Glomerular visceral epithelial cell (primary cell): Measurements from ENCODE around the gene ITCH.
A peak's percentile ranks its signal among the peaks of the same experiment; 100 is the strongest.
"Not testable (repeated sequence)": the region's sequence is repeated elsewhere in the genome, so short reads cannot be mapped to it uniquely, and the experiment has no call there.

Source experiments
- DNase-seq: peaks from one replicate; pipeline ENCODE4 v3.0.0-alpha.2; 2016; ENCODE audit errors: extremely low spot score

ITCH gene

GRCh38 chr20:34343458-34344211 is 19.4 kb upstream of the ITCH start:
- DNase-seq, result no peak

DNA sequence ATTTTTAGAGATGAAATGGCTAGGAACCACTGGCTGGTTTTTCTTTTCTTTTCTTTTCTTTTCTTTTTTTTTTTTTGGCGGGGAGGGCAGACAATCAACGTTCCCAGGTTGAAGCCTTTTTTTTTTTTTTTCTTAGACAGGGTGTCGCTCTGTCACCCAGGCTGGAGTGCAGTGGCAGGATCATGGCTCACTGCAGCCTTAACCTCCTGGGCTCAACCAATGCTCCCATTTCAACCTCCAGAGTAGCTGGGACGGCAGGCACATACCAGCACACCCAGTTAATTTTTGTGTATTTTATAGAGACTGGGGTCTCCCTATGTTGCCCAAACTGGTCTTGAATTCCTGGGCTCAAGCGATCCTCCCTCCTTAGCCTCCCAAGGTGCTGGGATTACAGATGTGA is 18.8 kb upstream of the ITCH start:
- DNase-seq, result no peak

GRCh38 chr20:34345402-34345736 is 17.7 kb upstream of the ITCH start:
- no peak for DNase-seq

DNA sequence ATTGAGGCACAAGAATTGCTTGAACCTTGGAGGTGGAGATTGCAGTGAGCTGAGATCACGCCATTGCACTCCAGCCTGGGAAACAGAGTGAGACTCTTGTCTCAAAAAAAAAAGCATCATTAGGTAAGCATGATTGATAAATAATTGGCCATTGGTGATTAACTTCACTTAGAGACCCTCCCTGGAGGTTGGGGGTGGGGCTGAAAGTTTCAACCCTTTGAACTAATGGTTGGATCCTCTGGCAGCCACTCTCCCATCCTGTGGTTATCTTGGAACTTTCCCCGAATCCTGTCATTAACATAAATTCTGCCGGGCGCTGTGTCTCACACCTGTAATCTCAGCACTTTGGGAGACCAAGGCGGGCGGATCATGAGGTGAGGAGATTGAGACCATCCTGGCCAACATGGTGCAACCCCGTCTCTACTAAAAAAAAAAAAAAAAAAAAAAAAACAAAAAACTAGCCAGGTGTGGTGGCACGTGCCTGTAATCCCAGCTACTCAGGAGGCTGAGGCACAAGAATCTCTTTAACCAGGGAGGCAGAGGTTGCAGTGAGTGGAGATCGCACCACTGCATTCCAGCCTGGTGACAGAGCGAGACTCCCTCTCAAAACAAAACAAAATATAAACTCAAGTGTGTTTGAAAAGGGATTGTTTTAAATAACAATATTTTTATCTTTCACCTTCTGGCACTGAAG is 17.1 kb upstream of the ITCH start:
- not testable (repeated sequence) for DNase-seq

DNA sequence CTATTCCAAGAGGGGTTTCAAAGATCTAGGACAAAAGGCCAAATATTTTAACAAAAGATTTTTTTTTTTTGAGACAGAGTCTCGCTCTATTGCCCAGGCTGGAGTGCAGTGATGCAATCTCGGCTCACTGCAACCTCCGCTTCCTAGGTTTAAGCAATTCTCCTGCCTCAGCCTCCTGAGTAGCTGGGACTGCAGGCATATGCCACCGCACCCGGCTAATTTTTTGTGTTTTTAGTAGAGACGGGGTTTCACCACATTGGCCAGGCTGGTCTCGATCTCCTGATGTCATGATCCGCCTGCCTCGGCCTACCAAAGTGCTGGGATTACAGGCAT is 16.6 kb upstream of the ITCH start:
- DNase-seq, result not testable (repeated sequence)

DNA sequence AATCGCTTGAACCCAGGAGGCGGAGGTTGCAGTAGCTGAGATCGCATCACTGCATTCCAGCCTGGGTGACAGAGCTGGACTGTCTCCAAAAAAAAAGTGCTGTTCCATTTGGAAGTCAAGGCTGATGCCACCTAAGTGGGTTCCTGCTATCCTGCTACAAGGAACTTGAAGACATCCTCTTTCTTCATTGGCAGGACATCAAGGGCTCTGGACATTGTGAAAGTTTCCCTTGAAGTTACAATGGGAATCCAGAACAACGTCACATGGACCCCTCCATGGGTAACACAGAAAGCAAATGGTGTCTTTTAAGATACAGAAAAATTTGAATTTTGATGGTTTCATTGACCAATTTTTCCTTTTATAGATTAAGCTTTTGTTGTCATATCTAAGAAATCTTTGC is 15.5 kb upstream of the ITCH start:
- DNase-seq, result no peak

- no peak for DNase-seq
These were observed 13.0 kb upstream of the ITCH start for GRCh38 chr20:34350095-34350494.

DNA sequence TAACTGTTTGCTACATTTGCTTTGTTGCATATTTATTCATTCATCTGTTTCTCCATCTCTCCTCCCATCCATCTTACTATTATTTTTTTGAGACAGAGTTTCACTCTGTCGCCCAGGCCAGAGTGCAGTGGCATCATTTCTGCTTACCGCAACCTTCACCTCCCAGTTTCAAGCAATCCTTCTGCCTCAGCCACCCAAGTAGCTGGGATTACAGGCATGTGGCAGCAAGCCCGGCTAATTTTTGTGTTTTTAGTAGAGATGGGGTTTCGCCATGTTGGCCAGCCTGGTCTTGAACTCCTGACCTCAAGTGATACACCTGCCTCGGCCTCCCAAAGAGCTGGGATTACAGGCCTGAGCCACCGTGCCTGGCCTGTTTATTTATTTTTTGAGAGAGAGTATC is 9.6 kb upstream of the ITCH start:
- DNase-seq, result not testable (repeated sequence)

DNA sequence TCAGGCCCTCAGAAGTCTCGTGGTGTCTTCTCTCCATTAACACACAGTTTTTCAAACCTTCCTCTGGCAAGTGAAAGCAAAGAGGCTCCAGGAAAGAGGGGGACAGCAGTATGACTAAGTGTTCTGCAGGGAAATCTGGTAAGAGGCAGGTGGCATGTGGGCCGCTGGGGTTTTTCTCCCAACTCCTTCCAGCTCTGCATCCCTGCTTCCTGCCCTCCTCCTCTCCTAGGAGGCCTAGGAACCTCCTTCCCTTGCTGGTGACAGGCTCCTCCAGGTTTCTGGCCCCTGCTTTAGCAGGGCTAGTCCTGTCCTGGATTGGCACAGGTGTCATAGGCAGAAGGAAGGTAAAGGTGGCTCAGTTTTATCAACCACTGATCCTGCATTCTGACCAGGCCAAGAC is 7.6 kb upstream of the ITCH start:
- peak; percentile 22 for DNase-seq

DNA sequence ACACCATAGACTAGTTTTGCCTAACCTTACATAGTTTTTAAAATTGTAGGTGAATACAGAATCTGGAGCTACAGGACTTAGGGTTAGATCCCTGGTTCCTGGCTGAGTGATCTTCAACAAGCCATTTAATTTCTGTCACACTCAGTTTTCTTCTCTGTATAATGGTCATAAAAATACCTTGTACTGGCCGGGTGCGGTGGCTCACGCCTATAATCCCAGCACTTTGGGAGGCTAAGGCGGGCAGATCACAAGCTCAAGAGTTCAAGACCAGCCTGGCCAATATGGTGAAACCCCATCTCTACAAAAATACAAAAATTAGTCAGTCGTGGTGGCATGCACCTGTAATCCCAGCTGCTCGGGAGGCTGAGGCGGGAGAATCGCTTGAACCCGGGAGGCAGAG is 3.3 kb upstream of the ITCH start:
- DNase-seq, result not testable (repeated sequence)

DNA sequence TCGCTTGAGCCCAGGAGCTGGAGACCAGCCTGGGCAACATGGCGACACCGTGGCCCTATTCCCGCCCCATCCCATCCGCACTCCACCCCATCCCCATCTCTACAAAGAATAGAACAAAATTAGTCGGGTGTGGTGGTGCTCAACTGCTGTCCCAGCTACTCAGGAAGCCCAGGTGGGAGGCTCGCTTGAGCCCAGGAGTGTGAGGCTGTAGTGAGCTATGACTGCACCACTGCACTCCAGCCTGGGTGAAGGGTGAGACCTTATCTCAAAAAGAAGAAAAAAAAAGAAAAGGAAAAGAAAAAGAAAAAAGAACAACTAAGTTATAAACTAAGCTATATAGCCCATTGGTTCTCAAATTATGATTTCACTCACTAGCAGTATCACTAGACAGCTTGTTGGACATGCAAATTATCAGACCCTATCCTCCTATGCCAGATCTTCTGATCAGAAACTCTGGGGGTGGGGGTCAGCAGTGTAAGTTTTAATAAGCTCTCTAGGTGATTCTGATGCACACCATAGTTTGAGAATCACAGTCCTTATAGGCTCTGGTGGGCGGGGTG is 491 bp upstream of the ITCH start:
- no peak for DNase-seq

DNA sequence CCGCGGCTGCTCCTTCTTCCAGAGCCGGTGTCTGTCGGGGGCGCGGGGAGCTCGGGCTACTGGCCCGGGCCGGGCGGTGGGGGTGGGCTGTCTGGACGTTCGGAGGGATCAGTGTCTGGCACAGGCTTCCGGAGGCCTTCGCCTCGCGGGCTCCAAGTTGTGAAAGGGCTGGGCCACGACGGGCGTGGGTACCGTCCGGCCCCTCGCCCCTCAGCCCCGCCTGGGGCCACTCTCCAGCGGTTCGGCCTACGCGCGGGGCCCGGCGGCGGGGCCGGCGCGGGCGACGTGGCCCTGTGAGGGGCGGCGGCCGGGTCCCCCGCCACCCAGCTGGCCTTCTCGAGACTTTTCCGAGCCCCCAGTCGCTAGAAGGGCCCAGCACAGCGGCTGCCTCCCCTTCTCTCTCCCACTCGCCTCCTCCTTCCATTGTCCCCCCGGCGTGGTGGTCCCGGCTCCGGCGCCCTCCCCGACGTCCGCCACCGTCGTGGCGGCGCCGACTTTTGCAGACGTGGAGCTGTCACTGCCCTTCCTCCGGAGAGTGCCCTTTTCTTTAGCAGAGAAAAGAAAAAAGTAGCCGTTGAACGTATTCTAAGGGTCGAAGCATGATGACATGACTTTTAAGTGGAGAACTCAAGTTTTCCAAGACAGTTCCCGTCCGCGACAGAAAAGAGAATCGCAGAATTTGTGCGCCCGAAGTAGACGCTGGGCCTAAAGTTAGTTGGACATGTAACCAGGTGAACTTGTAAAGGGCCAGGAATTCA is 571 bp downstream of the ITCH start:
- DNase-seq, result peak; percentile 31

DNA sequence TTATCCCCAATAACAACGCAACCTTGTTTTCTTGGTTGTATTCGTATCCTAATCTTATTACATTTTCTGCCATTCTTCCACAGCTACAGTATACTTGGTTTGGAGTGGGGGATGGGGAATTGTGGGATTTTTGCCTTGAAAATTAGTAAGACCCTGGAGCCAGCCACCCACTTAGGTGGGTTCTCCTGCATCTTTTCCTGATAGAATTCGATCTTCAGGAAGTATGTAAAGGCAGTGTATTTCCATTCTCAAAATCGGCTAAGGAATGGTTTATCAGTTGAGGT is 1.1 kb downstream of the ITCH start:
- no peak for DNase-seq

- no peak for DNase-seq
These were observed 2.7 kb downstream of the ITCH start for GRCh38 chr20:34365765-34366213.

GRCh38 chr20:34367155-34367554 is 4.1 kb downstream of the ITCH start:
- DNase-seq, result no peak

GRCh38 chr20:34367911-34368310 is 4.8 kb downstream of the ITCH start:
- not testable (repeated sequence) for DNase-seq

GRCh38 chr20:34368547-34368946 is 5.5 kb downstream of the ITCH start:
- no peak for DNase-seq

- DNase-seq, result no peak
These were observed 6.2 kb downstream of the ITCH start for GRCh38 chr20:34369265-34369664.

DNA sequence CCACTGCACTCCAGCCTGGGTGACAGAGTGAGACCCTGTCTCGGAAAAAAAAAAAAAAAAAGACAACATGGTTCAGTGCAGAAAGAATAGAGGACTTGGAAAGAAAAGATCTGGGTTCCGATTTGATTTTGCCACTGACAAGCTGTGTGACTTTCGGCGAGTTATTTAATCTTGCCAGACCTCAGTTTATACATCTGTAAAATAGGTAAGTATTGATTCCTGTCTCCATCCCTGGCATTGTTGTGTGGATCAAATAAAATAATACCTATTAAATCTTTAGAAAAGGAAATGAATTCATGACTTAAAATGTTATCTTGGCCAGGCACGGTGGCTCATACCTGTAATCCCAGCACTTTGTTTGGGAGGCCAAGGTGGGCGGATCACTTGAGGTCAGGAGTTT is 7.0 kb downstream of the ITCH start:
- DNase-seq, result no peak

DNA sequence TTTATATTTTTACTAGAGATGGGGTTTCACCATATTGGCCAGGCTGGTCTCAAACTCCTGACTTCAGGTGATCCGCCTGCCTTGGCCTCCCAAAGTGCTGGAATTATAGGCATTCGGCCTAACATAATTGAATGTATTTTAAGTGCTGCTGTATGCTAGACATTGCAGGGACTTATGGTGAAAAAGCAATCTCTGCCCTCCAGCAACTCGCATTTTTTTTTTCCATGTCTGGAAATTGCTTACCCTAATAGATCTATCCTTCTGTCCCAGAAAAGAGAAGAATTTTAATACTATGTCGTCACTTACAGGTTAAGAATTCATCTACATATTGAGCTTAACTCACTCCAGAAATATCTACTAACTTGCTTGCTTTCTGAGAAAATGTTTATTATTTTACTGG is 10.4 kb downstream of the ITCH start:
- no peak for DNase-seq

DNA sequence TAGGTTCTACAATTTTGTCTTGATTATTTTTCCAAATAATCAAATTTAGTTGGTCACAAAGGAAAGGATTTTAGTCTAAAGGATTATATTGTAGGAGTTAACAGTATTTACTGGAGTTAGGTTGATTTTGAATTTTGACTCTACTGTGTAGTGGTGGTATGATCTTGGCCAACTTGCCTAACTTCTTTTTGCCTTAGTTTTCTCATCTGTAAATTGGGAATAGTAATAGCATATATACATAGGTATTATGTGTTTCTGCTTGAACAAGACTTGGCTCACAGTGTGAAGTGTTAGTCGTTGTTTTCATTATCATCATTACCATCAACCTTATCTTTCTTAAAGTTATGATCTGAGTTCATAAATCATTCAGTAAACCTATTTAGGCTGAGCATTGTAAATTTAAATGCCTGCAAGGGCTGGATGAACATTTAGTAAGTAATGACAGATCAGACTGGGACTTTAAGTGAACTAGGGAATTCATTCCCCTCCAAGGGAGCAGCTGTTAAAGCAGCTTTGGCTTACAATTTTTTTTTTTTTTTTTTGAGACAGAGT is 11.2 kb downstream of the ITCH start:
- no peak for DNase-seq

DNA sequence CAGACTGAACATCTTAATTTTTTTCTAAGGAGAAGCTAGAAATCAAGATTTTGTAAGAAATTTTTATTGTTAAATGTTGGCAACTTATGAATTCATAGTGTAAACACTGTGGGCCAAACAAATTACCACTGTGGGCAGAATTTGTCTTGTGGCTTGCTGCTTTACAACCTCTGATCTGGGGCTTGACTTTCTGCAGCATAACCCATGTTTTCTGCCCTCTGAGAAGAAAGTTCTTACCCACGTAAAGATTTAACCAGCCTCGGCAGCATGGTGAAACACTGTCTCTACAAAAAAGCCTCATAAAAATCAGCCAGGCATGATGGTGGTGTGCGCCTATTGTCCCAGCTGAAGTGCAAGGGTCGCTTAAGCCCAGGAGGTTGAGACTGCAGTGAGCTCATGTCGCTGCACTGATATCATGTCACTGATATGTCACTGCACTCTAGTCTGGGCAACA is 12.9 kb downstream of the ITCH start:
- DNase-seq, result peak; percentile 66
